H9 (cell line): Measurements from ENCODE around the gene TBC1D22A. TPM values are rescaled to one million over a fixed set of nuclear protein-coding genes. Genes with fewer than 3 reads are reported as not detected.

Experiments
- DNase-seq: peaks from one replicate; pipeline ENCODE4 v3.0.0-alpha.2; 2017
- H2AFZ ChIP-seq: one replicate; pipeline ENCODE4 v1.6.1; 2013; ENCODE audit warnings: mild to moderate bottlenecking, low read length, control low read depth, moderate library complexity
- H2AK5ac ChIP-seq: 2 replicates; pipeline ENCODE4 v1.6.1; 2013; ENCODE audit warnings: low read length, control low read depth, mixed read lengths; ENCODE audit not compliant: insufficient read length
- H2BK120ac ChIP-seq: one replicate; pipeline ENCODE4 v1.6.1; 2013; ENCODE audit warnings: low read depth, mild to moderate bottlenecking, low read length, control low read depth, inconsistent platforms; ENCODE audit not compliant: poor library complexity, severe bottlenecking
- H2BK12ac ChIP-seq: 2 replicates; pipeline ENCODE4 v1.6.1; 2013; ENCODE audit warnings: low read length, control low read depth, mixed read lengths, low read depth; ENCODE audit not compliant: insufficient read length
- H2BK15ac ChIP-seq: 2 replicates; pipeline ENCODE4 v1.6.1; 2013; ENCODE audit warnings: low read depth, low read length, control low read depth
- H2BK20ac ChIP-seq: one replicate; pipeline ENCODE4 v1.6.1; 2013; ENCODE audit warnings: low read depth, mild to moderate bottlenecking, low read length, control low read depth, inconsistent platforms; ENCODE audit not compliant: poor library complexity, severe bottlenecking
- H2BK5ac ChIP-seq: 2 replicates; pipeline ENCODE4 v1.6.1; 2013; ENCODE audit warnings: low read length, control low read depth, mixed read lengths; ENCODE audit not compliant: insufficient read length
- H3K14ac ChIP-seq: 2 replicates; pipeline ENCODE4 v1.6.1; 2013; ENCODE audit warnings: low read length, control low read depth; ENCODE audit not compliant: insufficient read depth
- H3K18ac ChIP-seq: 2 replicates; pipeline ENCODE4 v1.6.1; 2013; ENCODE audit warnings: low read depth, mild to moderate bottlenecking, mixed read lengths, low read length, control low read depth; ENCODE audit not compliant: insufficient read length
- H3K23ac ChIP-seq: 2 replicates; pipeline ENCODE4 v1.6.1; 2013; ENCODE audit warnings: low read length, control low read depth, mixed read lengths, low read depth; ENCODE audit not compliant: insufficient read length
- H3K23me2 ChIP-seq: 2 replicates; pipeline ENCODE4 v1.6.1; 2013; ENCODE audit warnings: low read depth, mild to moderate bottlenecking, mixed read lengths, low read length, control low read depth; ENCODE audit not compliant: insufficient read length, poor library complexity, severe bottlenecking
- H3K27ac ChIP-seq: 2 replicates; pipeline ENCODE4 v1.5.1; 2013; ENCODE audit warnings: low read length, control low read depth, mixed read lengths, low read depth; ENCODE audit not compliant: insufficient read length
- H3K27me3 ChIP-seq: 2 replicates; pipeline ENCODE4 v1.6.1; 2013; ENCODE audit warnings: low read length, control low read depth, inconsistent platforms; ENCODE audit not compliant: insufficient read depth
- H3K4ac ChIP-seq: 2 replicates; pipeline ENCODE4 v1.6.1; 2013; ENCODE audit warnings: low read depth, mild to moderate bottlenecking, control low read depth, inconsistent platforms, low read length, moderate library complexity
- H3K4me1 ChIP-seq: 2 replicates; pipeline ENCODE4 v1.6.1; 2013; ENCODE audit warnings: low read length, control low read depth, inconsistent platforms; ENCODE audit not compliant: insufficient read depth
- H3K4me2 ChIP-seq: 2 replicates; pipeline ENCODE4 v1.6.1; 2013; ENCODE audit warnings: low read length, control low read depth, mixed read lengths; ENCODE audit not compliant: insufficient read length, insufficient read depth
- H3K56ac ChIP-seq: 2 replicates; pipeline ENCODE4 v1.6.1; 2013; ENCODE audit warnings: low read depth, mild to moderate bottlenecking, mixed read lengths, low read length, control low read depth; ENCODE audit not compliant: insufficient read length
- H3K79me1 ChIP-seq: 2 replicates; pipeline ENCODE4 v1.6.1; 2013; ENCODE audit warnings: low read depth, mild to moderate bottlenecking, moderate library complexity, low read length, control low read depth, inconsistent platforms; ENCODE audit not compliant: insufficient read depth, poor library complexity, severe bottlenecking
- H3K79me2 ChIP-seq: 2 replicates; pipeline ENCODE4 v1.6.1; 2013; ENCODE audit warnings: low read length, control low read depth, inconsistent platforms; ENCODE audit not compliant: insufficient read depth
- H3K9ac ChIP-seq: 2 replicates; pipeline ENCODE4 v1.6.1; 2013; ENCODE audit warnings: low read length, control low read depth, mixed read lengths; ENCODE audit not compliant: insufficient read length; ENCODE audit errors: extremely low read depth
- H3K9me3 ChIP-seq: one replicate; pipeline ENCODE4 v1.6.1; 2013; ENCODE audit warnings: low read depth, low read length, inconsistent platforms; ENCODE audit not compliant: control insufficient read depth
- H3T11ph ChIP-seq: one replicate; pipeline ENCODE4 v1.6.1; 2013; ENCODE audit warnings: mild to moderate bottlenecking, low read length, control low read depth, inconsistent platforms
- H4K20me1 ChIP-seq: one replicate; pipeline ENCODE4 v1.6.1; 2013; ENCODE audit not compliant: control insufficient read depth, insufficient read length, insufficient read depth
- H4K5ac ChIP-seq: 2 replicates; pipeline ENCODE4 v1.6.1; 2013; ENCODE audit warnings: low read depth, mild to moderate bottlenecking, mixed read lengths, low read length, control low read depth; ENCODE audit not compliant: insufficient read length
- H4K8ac ChIP-seq: replicated peaks from 2 replicates; pipeline ENCODE4 v1.6.1; 2013; ENCODE audit warnings: low read length, control low read depth, mixed read lengths, low read depth; ENCODE audit not compliant: insufficient read length
- H4K91ac ChIP-seq: 2 replicates; pipeline ENCODE4 v1.6.1; 2013; ENCODE audit warnings: low read depth, mild to moderate bottlenecking, moderate library complexity, mixed read lengths, low read length, control low read depth; ENCODE audit not compliant: insufficient read length
- H3K27ac Mint-ChIP-seq, 3 experiments: 2 replicates in 2 of 3; 3 replicates in 1 of 3; pipeline ENCODE4 v1.8.0; 2020 to 2021; ENCODE audit warnings: mixed read lengths in 3 of 3, mild to moderate bottlenecking in 1 of 3, moderate library complexity in 1 of 3
- H3K27me3 Mint-ChIP-seq: 2 replicates; pipeline ENCODE4 v1.8.0; 2021; ENCODE audit warnings: low read depth, mild to moderate bottlenecking, moderate library complexity, mixed read lengths
- H3K36me3 Mint-ChIP-seq, 3 experiments: 2 replicates in 2 of 3; 3 replicates in 1 of 3; pipeline ENCODE4 v1.8.0; 2020 to 2021; ENCODE audit warnings: low read depth in 3 of 3, mixed read lengths in 3 of 3; ENCODE audit not compliant: insufficient read depth in 1 of 3
- H3K4me1 Mint-ChIP-seq, 2 experiments: 2 replicates each; pipeline ENCODE4 v1.8.0; 2020; ENCODE audit warnings: mixed read lengths in 2 of 2
- H3K4me3 Mint-ChIP-seq, 2 experiments: 2 replicates in 1 of 2; 3 replicates in 1 of 2; pipeline ENCODE4 v1.8.0; 2020 to 2021; ENCODE audit warnings: mild to moderate bottlenecking in 2 of 2, mixed read lengths in 2 of 2, moderate library complexity in 1 of 2
- H3K9me3 Mint-ChIP-seq, 2 experiments: 2 replicates in 1 of 2; 3 replicates in 1 of 2; pipeline ENCODE4 v1.8.0; 2020; ENCODE audit warnings: mild to moderate bottlenecking in 2 of 2, mixed read lengths in 2 of 2, moderate library complexity in 1 of 2
- WGBS: extraction: QIAGEN DNeasy Blood & Tissue Kit; methylation state at CpG from one replicate; pipeline ENCODE4 v1.1.7; 2013; ENCODE audit warnings: missing lambda C conversion rate, low lambda C conversion rate, mixed read lengths; ENCODE audit not compliant: insufficient read length; ENCODE audit errors: extremely low coverage; 5-methylcytosine and 5-hydroxymethylcytosine counted together
- total RNA-seq: library from RNA; stranded (reverse); gene quantifications from 2 replicates; pipeline ENCODE4 v1.2.1, GENCODE V29; 2021
- TF ChIP-seq, protein P1 (sequence below): fragments of 200-600 bp; sonication (generic); conservative IDR thresholded peaks from 3 replicates; pipeline ENCODE4 v1.8.0; 2021; ENCODE audit warnings: antibody characterized with exemption, mild to moderate bottlenecking

Gene TBC1D22A
- total RNA-seq, 1 experiment from 2014 or later: 20.8 TPM

DNA sequence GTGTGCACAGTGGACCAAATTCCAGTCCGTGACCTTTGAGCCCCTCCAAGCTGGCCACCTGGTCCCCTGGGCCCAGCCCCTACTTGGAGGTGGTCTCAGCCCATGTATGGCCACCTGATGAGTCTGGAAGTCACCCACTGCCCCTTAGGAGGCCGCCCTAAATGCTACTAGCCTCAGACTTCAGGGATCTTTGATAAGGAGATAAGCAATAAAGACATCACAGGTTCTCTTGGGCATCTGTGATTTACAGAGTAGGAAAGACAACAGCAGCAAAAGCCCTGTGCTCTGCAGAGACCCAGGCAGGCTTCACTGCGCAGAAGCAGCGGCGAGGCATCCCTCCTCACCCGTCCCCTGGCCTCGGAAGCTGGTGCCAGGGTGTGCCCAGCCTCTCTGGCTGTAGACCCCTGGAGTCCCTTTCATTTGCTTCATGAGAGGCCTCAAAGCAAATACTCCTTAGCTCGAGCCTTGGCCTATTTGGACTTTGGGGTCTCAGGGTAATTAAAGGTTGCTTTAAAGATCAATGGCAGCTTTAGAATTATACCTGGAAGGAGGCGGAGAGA, 360.1 kb downstream of the TBC1D22A start:
- no peaks in the 10 kb centered on the region for H3K79me2 ChIP-seq
- H3K9me3 ChIP-seq: no peaks in the 10 kb centered on the region
- H3K4me2 ChIP-seq: no peak overlapping the region
- H2AK5ac ChIP-seq: no peak overlapping the region
- Mint-ChIP-seq H3K4me1 (peaks cover 9 to 23% of the 10 kb centered on the region in 2 experiments; a peak in 3 of 4 replicates), H3K27ac (peak overlapping the region in 1 of 3 experiments; percentile 77; a peak in 1 of 7 replicates), H3K4me3 (no peak overlapping the region), H3K9me3 (no peaks in the 10 kb centered on the region), H3K27me3 (no peaks in the 10 kb centered on the region; the same call in none of the 2 replicates), H3K36me3 (peaks cover 0 to 2% (median 0%) of the 10 kb centered on the region in 3 experiments; a peak in 2 of 7 replicates)
- H3K23me2 ChIP-seq: no peaks in the 10 kb centered on the region
- no peak for DNase-seq
- no peak overlapping the region for H4K5ac ChIP-seq
- H3K18ac ChIP-seq: no peak overlapping the region
- H2BK120ac ChIP-seq: no peak overlapping the region
- H2BK15ac ChIP-seq: no peak overlapping the region
- H4K8ac ChIP-seq: no peak overlapping the region
- H2BK12ac ChIP-seq: no peak overlapping the region
- H3K9ac ChIP-seq: no peak overlapping the region
- TF ChIP-seq, protein P1, sequence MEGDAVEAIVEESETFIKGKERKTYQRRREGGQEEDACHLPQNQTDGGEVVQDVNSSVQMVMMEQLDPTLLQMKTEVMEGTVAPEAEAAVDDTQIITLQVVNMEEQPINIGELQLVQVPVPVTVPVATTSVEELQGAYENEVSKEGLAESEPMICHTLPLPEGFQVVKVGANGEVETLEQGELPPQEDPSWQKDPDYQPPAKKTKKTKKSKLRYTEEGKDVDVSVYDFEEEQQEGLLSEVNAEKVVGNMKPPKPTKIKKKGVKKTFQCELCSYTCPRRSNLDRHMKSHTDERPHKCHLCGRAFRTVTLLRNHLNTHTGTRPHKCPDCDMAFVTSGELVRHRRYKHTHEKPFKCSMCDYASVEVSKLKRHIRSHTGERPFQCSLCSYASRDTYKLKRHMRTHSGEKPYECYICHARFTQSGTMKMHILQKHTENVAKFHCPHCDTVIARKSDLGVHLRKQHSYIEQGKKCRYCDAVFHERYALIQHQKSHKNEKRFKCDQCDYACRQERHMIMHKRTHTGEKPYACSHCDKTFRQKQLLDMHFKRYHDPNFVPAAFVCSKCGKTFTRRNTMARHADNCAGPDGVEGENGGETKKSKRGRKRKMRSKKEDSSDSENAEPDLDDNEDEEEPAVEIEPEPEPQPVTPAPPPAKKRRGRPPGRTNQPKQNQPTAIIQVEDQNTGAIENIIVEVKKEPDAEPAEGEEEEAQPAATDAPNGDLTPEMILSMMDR: no peak
- no peaks in the 10 kb centered on the region for H3K4me1 ChIP-seq
- no peak overlapping the region for H4K91ac ChIP-seq
- H3K56ac ChIP-seq: no peak overlapping the region
- no peak overlapping the region for H2AFZ ChIP-seq
- H3K4ac ChIP-seq: no peak overlapping the region
- H4K20me1 ChIP-seq: no peaks in the 10 kb centered on the region
- no peaks in the 10 kb centered on the region for H3K79me1 ChIP-seq
- no peaks in the 10 kb centered on the region for H3K27me3 ChIP-seq
- no peak overlapping the region for H2BK5ac ChIP-seq
- no peak overlapping the region for H3K27ac ChIP-seq
- H3T11ph ChIP-seq: no peak overlapping the region
- H2BK20ac ChIP-seq: no peak overlapping the region
- no peak overlapping the region for H3K14ac ChIP-seq
- WGBS: no CpG with 5 or more reads among the region's 9 CpGs
- H3K23ac ChIP-seq: no peak overlapping the region
